ENCODE data around the gene TBC1D7.
A peak's percentile ranks its signal among the peaks of the same experiment; 100 is the strongest.

The TBC1D7 gene

DNA sequence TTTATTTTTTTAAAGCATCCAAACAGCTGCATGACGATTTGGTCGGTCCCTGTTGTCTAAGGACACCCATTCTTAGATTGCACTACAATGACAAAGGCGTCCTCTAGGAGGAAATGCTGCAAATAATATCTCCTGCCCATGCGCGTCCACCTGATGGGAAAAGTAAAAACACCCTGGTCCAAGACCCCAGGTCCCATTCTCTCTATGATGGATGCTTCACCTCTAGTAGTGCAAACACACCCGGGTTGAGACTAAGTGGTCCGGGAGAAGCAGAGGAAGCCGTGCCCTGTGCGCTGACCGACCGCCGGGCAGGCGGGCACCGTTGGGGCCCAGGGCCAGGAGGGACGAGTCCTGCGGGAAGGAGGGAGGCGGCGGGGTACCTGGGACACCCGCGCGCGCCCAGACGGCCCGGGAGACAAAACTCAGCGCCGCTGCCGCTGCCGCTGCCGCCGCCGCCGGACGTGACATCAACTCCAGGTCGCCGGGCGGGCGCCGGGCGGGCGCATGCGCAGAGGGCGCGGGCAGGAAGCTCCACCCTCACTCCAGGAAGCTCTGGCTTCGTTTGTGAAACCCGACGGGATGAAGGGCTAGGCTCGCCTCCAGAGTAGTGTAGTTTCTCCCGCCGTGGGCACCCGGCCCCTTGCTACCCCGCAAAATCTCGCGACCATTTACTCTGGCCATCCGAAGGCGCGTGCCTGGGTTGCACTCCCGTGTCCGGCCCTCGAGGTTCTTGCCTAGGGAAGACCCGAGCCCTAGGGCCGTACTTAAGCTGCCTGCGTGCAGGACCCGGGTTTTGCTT lies at the start of gene TBC1D7:
TSS of gene TBC1D7 (minus strand) at position 462 of the 799 bp plus-strand sequence. CDS start 1,639 bp downstream, outside the sequence.
- TF ChIP-seq, protein P1, sequence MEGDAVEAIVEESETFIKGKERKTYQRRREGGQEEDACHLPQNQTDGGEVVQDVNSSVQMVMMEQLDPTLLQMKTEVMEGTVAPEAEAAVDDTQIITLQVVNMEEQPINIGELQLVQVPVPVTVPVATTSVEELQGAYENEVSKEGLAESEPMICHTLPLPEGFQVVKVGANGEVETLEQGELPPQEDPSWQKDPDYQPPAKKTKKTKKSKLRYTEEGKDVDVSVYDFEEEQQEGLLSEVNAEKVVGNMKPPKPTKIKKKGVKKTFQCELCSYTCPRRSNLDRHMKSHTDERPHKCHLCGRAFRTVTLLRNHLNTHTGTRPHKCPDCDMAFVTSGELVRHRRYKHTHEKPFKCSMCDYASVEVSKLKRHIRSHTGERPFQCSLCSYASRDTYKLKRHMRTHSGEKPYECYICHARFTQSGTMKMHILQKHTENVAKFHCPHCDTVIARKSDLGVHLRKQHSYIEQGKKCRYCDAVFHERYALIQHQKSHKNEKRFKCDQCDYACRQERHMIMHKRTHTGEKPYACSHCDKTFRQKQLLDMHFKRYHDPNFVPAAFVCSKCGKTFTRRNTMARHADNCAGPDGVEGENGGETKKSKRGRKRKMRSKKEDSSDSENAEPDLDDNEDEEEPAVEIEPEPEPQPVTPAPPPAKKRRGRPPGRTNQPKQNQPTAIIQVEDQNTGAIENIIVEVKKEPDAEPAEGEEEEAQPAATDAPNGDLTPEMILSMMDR (conservative IDR thresholded peaks at IDR 0.05): no peak
- peak within 1 kb of the TSS; percentile 65 for H3K27ac ChIP-seq

DNA sequence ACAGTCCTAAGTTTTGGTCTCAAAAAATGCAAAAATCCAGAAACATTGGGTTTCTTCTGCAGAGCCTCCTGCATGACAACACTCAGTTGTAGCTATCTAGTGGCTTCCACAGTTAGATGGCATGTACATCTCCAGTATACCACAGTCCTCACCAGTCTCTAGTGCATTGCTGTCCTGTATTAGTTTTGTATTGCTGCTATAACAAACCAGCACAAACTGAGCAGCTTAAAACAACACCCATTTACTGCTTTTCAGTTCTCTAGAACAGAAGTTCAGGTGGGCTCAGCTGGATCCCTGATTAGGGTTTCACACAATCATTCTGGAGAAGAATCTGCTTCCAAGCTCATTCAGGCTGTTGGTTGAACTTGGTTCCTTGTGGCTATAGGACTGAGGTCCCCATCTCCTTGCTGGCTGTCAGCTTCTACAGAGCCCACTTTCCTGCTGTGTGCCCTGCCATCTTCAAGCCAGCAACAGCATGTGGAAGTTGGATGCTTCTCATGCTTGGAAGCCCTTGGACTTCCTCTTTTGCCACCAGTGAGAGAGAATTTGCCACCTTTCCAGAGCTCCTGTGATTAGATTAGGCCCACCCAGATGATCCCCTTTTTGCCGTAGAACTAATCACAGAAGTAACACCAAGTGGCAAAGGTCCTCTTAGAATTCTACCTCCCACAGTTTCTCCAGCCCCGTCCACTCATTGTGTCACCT lies 48.9 kb upstream of the TBC1D7 start:
- no peak overlapping the region for H3K27ac ChIP-seq
- TF ChIP-seq, protein P1 (conservative IDR thresholded peaks at IDR 0.05): no peak

DNA sequence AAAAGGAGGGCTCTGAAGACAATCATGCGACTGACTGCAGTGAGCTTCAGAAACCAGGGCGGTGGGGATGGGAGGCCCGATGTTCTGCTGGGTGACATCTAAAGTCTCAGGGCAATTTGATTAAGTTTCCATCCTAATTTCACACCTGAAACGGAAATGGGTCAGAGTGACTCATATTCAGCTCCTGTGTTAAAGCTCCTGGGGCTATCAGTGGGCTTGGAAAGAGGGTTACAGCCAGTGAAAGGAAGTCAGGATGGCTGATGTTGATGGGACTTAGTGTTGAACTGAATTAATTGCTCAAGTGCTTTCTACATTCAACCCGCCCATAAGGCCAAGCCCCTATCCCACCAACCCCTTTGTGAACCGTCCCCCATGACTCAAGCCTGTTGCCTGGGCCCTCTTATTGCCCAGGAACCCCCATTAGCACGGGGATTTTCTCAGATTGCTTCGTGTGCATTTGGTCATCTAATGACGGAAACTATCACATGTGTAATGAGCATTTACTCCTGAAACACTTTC lies 47.1 kb upstream of the TBC1D7 start:
- TF ChIP-seq, protein P1 (conservative IDR thresholded peaks at IDR 0.05): no peak
- no peak overlapping the region for H3K27ac ChIP-seq

DNA sequence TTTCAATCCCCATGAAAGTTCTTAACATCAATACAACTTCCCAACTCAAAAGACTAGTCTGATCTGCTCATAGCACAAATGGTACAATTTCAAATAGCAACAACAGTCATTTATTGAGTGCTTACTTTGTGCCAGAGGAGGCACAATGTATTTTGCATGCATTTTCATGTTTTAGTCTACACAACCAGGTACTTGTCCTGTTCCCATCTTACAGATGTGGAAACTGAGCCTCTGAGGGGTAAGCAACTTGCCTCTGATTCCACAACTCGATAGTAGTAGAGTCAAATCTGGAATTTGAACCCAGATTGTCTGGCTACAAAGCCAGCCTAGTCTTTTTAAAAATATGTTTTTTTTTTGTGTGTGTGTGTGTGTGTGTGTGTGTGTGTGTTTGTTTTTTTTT lies 45.6 kb upstream of the TBC1D7 start:
- H3K27ac ChIP-seq: no peak overlapping the region
- TF ChIP-seq, protein P1 (conservative IDR thresholded peaks at IDR 0.05): no peak

DNA sequence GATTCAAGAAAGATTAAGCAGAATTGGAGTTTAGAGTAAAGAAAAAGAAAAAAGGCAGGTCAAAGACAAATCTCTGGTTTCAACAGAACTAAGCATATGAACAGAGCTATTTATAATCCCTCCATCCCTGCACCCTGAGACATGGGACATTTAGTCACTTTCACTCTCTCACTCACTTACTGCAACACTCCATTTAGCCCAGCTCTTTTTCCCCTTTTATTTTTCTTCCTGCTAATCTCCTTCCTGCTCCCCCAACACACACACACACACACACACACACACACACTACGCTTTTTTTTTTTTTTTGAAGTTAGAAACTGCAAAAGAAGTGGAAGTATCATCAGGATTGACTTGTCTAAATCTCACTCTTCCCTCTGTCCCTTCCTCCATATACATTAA lies 45.1 kb upstream of the TBC1D7 start:
- H3K27ac ChIP-seq: no peak overlapping the region
- TF ChIP-seq, protein P1 (conservative IDR thresholded peaks at IDR 0.05): no peak

DNA sequence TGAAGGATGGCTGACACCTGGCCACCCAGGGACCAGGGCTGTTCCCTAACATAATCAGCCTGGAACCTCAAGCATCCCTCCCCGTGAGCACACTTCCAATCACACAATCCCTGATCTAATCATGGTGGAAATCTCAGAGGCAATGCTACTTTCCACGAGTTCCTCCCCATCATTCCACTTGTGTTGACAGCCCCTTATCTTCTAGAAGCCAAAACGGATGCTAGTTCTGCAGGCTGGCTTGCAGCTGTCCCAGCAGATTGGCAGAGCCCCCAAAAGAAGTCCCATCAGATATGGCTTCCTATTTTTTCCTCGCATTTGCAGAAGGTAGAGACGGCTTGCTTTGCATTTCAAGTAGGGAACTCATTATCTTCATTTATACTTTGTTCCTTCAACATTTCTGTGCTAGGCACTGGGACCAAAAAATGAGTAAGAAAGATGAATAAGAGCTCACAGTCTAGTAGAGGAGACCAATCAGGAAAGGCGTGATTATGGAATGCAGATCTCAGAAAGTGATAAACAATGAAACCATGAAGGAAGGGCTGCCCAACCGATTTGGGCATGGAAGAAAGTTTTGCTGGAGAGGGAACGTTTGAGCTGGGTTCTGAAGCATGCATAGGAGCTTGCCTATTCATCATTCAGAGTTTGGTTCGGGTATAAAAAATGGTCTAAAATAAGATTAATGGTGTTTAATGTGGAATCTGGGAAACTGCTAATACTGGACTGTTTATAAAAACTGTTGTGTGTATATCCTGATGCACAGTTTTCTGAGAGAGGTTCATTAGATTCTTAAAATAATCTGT lies 44.6 kb upstream of the TBC1D7 start:
- no peak overlapping the region for H3K27ac ChIP-seq
- TF ChIP-seq, protein P1 (conservative IDR thresholded peaks at IDR 0.05): no peak

DNA sequence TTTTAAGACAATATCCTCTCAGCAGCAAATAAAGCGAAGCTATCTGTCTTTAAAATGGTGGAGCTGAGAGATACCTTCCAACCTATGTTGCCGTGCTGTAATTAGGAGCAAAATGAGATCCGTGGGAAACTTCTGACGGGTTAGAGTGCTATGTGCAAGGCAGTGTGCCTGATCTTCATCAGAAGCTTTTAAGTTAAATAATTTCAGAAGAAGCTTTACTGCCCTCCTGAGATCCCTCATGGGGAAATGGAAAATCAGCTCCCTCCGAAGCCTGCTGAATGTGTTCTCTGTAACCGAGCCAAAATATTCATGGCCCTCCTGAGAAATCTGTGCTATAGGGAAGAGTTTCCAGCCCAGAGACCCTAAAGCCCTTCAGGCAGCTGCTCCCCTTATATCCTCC lies 43.7 kb upstream of the TBC1D7 start:
- TF ChIP-seq, protein P1 (conservative IDR thresholded peaks at IDR 0.05): no peak
- H3K27ac ChIP-seq: no peak overlapping the region

Data from VCaP (cell line).